NCI-H82 treated with DMSO at 0.1 percent for 48 hours (cell line): ENCODE data around the gene MAP4K4.
A peak's percentile ranks its signal among the peaks of the same experiment; 100 is the strongest.

ENCODE experiments used
- DNase-seq: peaks from one replicate; lab custom pipeline; 2025; ENCODE audit not compliant: unreplicated experiment; lab: John Stamatoyannopoulos, UW

MAP4K4 gene

DNA sequence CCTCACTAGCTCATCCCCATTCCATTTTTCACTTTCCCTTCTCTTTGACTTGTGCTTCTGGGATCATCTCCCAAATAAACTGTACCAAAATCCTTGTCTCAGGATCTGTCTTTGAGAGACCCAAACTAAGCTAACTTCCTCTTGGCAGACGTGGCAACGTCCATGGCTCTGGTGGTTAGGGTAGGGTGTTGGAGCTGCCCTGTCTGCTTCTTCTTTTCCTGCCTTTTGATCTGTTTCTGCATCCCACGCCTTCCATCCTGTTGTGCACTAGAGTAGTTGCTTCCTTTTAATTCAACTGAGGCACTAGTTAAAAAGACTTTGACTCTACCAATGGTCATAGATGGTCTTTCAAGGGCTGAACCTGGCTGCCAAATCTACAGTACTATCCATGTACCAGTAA lies 5.5 kb upstream of the MAP4K4 start:
- DNase-seq, result no peak

DNA sequence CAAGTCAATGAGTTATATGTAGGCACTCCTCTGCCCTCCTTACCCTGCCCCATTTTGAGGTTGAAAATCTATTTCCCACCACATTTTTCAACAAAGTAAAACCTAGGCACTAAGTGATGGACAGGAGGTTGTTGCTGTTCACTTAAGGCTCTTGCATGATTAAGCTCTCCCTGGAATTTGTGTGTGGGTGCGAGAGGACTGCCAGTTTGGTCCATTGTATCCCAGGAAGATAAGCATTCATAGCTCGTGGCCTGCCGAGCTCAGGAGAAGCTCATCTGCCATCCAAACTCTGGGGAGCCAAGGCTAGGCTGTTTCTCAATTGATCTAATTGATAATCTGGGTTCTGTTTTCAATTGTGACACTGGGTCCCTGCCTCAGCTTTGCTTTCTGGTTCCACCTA lies 4.7 kb upstream of the MAP4K4 start:
- no peak for DNase-seq

GRCh38 chr2:101693991-101694588 lies 3.4 kb upstream of the MAP4K4 start:
- DNase-seq, result no peak

DNA sequence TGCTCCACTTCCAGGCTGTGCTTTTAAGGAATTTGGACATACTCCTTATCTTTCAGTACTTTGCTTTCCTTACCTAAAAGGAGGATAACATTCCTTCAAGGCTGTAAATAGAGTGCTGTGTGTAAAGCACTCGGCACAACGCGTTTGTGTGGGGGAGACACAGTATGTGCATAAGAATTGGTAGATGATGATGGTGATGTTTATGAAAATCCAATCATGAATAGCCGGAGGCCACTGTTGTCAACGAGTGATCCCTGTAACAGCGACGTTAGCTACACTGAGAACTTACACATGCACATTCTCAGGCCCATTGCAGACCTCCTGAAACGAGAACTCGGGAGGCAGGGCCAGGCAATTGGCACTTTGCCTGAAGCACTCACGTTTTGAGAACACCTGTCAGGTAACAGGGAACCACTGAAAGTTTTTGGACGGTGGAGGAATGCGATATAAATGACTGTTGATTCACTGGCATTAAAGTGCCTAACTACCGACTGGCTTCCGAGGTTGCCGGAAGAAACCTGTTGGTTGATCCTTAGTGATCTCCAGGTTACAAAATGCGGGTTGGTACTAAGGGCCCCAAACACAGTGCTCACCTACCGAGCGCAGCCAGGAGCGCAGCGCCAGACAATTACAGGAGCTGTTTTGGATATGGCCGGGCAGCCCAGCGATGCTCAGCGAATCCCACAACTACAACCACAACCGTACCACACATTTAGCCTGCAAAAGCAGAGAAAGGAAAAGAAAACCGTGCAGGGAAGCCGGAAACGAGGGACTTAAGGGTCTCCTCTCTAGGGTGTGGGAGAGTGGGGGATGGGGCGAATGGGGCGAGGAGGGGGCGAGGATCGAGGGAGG lies 1.0 kb upstream of the MAP4K4 start:
- DNase-seq, result peak; percentile 51

GRCh38 chr2:101698014-101698843 lies 722 bp downstream of the MAP4K4 start:
- DNase-seq, result no peak

DNA sequence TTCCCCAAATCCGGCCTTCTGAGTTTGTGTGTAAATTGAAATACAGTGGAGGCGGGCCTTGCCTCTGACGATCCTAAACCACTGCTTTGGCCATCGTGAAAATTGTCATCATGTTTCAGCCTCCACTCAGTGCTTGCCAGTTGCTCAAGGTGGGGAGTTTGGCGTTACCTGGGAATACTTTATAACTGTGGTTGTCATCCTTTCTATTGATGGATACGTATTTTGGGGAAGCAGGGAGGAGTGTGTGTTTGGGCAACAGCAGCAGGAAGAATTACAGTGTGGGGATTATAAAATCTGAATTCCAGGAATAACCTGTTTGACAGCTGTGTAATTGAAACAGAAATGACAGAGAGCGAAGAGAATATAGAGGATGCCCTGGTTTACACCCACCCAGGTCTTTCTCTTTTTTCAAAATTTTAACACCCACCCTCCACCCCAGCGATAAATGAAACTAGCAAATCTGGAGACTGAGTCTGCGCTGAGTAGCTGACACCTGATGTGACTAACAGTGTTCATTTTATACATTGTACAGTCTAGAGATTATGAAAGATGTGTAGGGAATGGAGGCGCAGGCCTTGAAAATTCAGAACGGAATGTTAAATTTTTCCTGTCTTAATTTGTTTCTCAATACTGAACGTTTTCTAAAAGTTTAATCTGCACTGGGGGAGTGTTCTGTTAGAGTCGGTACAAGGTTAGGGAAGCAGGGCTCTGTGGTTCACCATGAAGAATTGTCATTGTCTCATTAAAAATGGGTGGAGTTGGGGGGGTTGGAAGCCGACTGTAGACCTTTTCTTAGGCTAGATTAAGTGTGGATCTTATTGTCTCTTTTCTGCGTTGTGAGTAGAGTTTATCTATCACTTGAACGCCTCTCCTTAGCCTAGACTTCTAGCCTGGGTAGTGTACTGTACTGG lies 1.6 kb downstream of the MAP4K4 start:
- DNase-seq, result no peak

GRCh38 chr2:101699755-101700461 lies 2.4 kb downstream of the MAP4K4 start:
- no peak for DNase-seq

DNA sequence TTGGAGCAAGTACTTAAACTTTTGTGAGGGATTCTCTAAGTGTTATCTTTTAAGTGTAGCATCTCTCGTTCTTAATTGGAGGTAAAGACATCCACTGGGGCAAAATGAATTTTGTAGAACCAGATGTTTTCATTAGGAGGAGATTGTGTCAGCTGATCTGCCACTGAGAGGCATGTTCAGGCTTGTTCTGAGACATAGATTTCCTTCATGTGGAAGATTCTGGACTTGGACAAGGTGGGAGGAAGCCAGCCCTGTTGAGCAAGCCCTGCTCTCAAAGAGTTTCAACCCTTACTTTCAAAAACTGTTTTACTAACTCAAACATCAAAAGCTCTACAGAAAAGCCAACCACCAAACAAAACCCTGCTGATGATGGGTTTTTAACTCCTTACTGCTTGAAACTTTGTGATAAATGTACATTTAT lies 6.5 kb downstream of the MAP4K4 start:
- no peak for DNase-seq

DNA sequence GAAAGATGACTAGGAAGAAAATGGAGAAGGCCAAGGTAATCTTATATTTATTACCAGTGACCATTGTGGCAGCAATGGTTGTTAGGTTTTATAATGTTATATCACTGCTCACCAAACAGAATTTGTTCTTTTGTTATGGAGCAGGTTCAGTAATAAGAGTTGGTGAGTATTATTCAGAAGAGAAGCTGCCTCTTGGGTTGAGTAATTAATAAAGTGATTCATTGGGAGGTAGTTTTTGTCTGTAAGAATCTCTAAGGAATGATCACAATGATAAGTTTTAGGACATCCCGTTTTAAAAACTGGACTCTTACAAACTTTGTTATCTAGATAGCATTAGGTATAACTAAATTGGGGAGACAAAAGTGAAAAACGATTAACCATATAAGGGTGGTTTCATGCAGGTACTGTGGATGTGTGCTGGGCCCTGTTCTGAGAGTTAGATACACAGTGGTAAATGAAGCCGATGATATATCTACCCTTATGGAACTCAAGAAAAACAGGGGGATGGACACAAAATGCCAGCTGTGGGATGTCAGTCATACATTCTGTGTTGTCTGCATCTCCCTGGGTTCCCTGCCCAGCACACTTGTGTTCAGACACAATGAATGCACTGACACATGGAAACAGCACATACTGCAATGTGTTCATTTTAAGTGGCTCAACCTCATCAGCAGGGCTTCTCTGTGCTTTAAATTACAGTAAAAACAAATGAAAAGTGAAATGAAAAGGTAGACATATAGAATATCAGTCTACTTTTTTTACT lies 7.5 kb downstream of the MAP4K4 start:
- no peak for DNase-seq

DNA sequence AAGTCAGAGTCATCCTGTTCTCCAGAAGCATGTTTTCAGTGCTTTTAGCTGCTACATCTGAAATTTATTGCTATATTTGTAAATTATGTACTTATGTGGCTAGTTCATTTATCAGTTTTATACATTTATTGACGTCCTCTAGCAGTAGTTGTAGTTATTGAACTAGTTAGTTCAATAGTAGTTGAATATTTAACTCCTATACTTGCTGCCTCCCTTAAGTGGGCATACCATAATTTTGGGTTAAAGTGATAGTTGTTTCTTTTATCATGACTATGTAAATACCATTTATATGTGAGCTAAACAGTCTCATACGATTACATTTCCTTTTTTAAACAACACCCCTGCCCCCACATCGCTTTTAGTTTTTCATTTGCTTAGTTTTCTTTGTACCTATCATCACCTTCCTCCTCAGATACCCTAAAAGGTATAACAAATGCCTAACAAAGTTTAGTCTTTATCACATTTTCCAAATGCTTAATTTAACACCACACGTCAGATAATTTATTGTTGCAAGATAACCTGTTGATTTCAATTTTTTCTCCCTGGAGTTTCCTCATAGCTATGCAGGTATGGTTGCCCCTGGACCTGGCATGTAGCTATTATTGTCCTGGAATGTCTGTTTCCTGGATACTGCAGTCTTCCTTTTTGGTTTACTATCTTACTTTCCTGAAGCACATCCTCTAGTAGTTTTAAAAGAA lies 8.8 kb downstream of the MAP4K4 start:
- no peak for DNase-seq

DNA sequence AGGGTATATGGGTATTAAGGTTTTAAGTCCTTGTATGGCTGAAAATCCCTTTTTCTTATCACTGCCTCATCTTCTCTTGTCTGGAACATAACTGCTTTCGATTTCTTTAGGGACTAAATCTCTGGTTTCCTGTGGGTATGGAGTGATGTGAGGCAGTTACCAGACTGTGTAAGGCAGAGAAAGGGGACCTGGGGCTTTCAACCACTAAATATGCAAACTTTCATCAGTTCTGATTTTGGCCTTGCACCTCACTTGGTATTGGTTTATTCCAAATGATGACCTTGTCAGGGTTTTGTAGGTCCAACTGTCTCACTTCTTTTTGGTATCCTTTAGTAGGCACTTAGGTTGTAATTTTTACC lies 9.3 kb downstream of the MAP4K4 start:
- no peak for DNase-seq

DNA sequence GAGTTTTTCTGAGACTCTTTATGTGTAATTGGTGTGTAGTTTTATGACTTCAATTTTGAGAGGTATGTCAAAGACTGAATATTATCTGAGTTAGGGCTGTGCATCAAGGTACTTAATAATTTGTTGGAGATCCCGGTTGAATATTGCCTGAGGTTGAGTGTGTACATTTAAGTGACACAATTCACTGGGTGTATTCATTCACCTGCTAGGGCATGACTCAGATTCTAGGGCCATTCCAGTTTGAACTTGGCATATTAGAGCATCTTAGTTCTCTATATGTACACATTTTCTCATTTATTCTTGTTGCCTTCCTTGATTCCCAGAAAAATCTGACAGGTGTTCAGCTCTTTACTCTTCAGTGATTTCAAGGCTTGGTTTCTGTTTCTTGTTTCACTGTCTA lies 12.5 kb downstream of the MAP4K4 start:
- DNase-seq, result no peak

- peak; percentile 36 for DNase-seq
Measured at GRCh38 chr2:101710471-101711318, 13.2 kb downstream of the MAP4K4 start.

DNA sequence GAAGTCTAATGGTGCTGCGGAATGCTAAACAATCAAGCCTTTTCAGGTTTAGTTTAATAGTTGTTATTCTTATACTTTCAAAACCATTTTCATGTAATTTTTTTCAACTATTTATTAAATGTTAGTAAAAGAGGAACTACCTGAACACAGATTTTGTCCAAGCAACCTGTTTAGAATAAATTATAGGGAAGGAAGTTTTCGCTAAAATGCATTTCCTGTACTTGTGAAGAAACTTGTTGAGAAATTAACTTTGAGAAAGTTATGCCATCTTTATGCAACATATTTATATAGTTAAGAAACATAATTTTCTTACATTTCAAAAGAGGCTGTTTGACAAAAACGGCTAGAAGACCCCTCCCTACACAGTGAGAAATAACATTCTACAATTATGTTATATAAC lies 16.6 kb downstream of the MAP4K4 start:
- no peak for DNase-seq

GRCh38 chr2:101717071-101717845 lies 19.8 kb downstream of the MAP4K4 start:
- no peak for DNase-seq

- no peak for DNase-seq
Measured at GRCh38 chr2:101718479-101718878, 21.0 kb downstream of the MAP4K4 start.

DNA sequence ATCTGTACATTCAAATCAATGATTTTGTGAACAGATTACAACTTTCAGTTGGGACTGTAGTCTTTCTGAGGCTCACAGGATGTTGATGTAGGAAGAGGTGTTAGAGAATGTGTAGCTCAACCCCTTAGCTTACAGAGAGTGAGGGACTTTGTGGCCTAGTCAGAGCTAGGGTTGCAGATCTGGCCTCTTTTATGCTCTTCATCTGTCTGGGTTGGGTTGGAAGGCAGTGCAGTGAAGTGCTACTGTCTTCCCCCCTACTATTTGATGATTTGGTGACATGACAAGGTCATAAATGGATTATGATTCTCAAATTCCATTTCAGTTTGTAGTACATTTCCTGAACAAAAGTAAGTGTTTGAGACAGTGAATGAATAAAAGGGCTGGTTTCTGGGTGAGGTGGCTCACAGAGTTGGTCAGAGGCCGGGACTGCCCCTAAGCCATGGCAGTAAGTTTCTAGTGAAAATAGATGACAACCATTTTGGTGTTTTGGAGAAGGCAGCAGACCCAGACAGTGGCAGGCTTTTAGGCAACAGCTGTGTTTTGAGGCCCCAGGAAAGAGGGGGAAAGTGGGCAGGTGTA lies 21.6 kb downstream of the MAP4K4 start:
- no peak for DNase-seq
